AG10803 (cell line): ENCODE results near the gene EIF2B4.
"Not testable (repeated sequence)": the region's sequence is repeated elsewhere in the genome, so short reads cannot be mapped to it uniquely, and the experiment has no call there.

Experiments
- DNase-seq: peaks from one replicate; pipeline ENCODE4 v3.0.0; 2010; ENCODE audit warnings: low read depth
- H3K4me3 ChIP-seq: 2 replicates; pipeline ENCODE4 v1.5.1; 2011; ENCODE audit warnings: mild to moderate bottlenecking, low read length, control low read depth
- TF ChIP-seq, protein P1 (sequence below): conservative IDR thresholded peaks from 2 replicates; pipeline ENCODE4 v1.5.1; 2011; ENCODE audit warnings: mild to moderate bottlenecking, low read length, control low read depth, inconsistent platforms

The EIF2B4 gene

GRCh38 chr2:27323596-27324285, 46.4 kb downstream of the EIF2B4 start:
- DNase-seq = no peak
- TF ChIP-seq, protein P1, sequence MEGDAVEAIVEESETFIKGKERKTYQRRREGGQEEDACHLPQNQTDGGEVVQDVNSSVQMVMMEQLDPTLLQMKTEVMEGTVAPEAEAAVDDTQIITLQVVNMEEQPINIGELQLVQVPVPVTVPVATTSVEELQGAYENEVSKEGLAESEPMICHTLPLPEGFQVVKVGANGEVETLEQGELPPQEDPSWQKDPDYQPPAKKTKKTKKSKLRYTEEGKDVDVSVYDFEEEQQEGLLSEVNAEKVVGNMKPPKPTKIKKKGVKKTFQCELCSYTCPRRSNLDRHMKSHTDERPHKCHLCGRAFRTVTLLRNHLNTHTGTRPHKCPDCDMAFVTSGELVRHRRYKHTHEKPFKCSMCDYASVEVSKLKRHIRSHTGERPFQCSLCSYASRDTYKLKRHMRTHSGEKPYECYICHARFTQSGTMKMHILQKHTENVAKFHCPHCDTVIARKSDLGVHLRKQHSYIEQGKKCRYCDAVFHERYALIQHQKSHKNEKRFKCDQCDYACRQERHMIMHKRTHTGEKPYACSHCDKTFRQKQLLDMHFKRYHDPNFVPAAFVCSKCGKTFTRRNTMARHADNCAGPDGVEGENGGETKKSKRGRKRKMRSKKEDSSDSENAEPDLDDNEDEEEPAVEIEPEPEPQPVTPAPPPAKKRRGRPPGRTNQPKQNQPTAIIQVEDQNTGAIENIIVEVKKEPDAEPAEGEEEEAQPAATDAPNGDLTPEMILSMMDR = no peak
- peak overlapping the region; percentile 98 for H3K4me3 ChIP-seq

DNA sequence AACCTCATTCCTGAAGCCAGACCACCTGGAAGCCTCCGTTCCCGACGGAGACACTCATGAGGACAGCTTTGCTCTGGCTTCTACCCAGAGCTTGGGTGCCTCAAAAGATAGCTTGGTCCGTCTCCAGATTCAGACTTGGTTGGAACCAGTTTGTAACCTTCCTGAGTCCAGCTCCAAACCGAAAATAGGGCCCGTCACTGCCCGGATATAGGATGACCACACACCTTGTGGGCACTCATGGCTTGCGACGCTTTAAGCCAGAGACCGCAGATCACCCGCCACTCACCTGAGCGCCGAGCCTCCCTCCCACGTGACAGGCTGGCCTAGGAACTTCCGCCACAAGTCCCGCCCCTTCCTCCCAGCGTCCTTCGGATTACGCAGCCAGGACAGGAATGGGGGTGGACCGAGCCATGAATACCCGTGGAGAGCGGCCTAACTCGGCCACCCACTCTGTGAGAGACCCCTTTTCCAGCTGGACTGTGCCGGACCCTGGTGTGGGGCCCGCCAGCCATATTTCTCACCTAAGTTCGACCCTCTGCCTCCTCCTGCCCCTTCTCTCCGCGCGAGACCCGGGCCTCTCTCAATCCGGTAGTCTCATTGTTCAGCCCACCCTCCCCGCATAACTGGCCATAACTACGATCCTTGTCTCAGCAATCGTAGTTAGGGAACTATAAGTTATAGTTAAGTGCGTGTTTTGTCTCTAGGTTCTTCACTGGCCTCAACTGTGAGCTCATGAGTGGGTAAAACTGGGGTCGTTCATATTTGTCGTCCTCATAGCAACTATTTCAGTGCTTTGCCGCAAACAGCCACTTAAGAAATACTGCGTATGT, 47.2 kb downstream of the EIF2B4 start, which contains the start of gene MPV17:
MPV17 (minus strand) TSS at position 332 of the 830 bp plus-strand sequence. CDS start 580 bp downstream, outside the sequence.
- TF ChIP-seq, protein P1 = no peak
- H3K4me3 ChIP-seq = peak within 1 kb of the TSS; percentile 98
- DNase-seq = peak; percentile 92

DNA sequence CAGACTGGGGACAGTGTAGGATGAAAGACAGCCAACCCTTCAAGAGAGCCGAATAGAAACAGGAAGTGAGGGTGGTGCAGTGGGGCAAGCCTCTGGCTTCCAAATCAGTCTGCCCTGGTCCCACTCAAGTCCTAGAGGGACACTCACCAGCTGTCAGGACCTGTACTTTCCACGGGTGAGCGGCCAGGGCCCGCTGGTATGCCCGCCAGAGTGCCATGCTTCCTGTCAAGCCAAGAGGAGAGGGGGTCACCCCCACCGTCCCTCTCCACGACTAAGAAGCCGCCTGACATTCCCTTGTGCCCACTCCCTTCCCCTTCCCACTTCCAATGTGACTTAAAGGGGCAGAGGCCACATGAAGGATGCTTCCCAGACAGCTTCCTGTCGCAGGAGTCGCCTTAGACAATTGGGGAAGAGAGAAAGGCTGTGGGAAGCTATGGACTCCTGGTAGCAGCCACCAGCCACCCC, 47.8 kb downstream of the EIF2B4 start:
- DNase-seq = peak; percentile 17
- TF ChIP-seq, protein P1 = no peak

GRCh38 chr2:27320958-27321543, 49.1 kb downstream of the EIF2B4 start:
- DNase-seq = peak; percentile 98
- peak overlapping the region; percentile 15 for H3K4me3 ChIP-seq
- TF ChIP-seq, protein P1 = peak; percentile 71

More for the DNA sequence above, 47.8 kb downstream of the EIF2B4 start:
- H3K4me3 ChIP-seq = peak overlapping the region; percentile 98

- H3K4me3 ChIP-seq, DNase-seq: not testable (repeated sequence)
Observed at GRCh38 chr2:27319839-27320238, 50.3 kb downstream of the EIF2B4 start.

GRCh38 chr2:27316655-27317412, 53.3 kb downstream of the EIF2B4 start:
- no peak overlapping the region for H3K4me3 ChIP-seq
- no peak for DNase-seq
- TF ChIP-seq, protein P1 = no peak

DNA sequence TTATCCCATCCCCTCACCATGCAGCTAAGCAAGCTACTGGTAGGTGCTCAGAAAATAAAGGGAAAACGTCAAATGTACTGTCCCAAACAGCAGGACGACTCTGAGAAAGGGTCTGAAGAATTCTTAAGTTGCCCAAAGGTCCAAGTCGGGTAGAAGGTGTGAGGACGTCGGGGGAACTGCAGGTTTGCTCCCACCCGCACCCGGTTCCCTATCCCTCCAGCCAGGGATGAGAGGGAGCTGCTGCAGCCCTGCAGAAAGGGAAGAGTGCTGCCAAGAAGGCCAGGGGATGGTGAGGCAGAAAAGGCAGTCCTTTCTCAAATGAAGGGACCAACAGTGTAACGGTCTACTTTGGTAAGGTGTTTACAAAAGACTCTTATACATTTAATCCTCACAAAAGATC, 55.0 kb downstream of the EIF2B4 start:
- H3K4me3 ChIP-seq = no peak overlapping the region
- DNase-seq = no peak
- TF ChIP-seq, protein P1 = no peak
